Thyroid gland (tissue), 4 donors: ENCODE measurements around the gene SLC24A4.

Experiments used
- POLR2A ChIP-seq, 2 donors: fragments of 450-650 bp; IDR thresholded peaks; one replicate each; pipeline ENCODE4 v1.6.1; 2017; ENCODE audit warnings: antibody characterized with exemption in 2 of 2, mild to moderate bottlenecking in 2 of 2, moderate library complexity in 1 of 2
- TF ChIP-seq, protein P1 (sequence below), 6 experiments: fragments of 200-600 bp in 3 of 6; fragments of 450-650 bp in 3 of 6; sonication (generic) in 3 of 6; IDR thresholded peaks; one replicate each; pipeline ENCODE4 v1.5.1; 2016 to 2019; ENCODE audit warnings: antibody characterized with exemption in 6 of 6, mild to moderate bottlenecking in 2 of 6, inconsistent platforms in 1 of 6, moderate library complexity in 1 of 6

DNA sequence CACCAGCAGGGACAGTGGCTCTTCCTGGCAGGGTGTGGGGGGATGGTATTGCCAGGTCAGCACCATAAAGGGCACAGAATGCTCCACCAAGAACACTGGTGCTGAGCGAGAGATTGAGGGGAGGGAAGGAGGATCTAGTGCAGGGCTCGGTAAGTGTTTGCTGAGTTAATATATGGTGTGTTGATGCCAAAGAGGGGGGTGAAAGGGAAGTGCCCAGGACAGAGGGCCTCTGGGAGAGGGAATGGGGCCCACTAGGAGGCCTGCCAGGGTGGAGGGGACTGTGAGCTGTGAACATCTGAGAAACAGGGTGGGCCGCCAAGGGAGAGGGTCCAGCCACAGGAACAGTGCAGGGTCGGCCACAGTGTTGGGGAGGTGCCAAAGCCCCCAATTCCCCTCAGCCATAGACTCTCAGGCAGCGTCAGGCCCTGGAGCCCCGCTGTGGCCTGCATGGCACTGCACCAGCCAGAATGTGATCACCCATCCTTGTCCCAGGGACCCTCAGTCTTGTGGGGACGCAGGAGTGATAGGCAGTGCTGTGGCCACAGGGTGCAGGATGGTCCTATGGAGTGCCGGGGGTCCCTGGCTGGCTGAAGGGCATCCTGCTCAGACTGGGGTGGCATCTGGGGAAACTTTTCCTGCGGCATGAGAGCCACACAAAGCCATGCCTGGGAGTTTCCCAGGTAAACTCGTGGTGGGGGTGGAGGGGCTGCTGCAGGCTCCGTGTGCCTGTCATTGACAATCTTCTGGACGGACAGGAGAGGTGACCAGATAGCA, 202.5 kb downstream of the SLC24A4 start:
- TF ChIP-seq, protein P1, sequence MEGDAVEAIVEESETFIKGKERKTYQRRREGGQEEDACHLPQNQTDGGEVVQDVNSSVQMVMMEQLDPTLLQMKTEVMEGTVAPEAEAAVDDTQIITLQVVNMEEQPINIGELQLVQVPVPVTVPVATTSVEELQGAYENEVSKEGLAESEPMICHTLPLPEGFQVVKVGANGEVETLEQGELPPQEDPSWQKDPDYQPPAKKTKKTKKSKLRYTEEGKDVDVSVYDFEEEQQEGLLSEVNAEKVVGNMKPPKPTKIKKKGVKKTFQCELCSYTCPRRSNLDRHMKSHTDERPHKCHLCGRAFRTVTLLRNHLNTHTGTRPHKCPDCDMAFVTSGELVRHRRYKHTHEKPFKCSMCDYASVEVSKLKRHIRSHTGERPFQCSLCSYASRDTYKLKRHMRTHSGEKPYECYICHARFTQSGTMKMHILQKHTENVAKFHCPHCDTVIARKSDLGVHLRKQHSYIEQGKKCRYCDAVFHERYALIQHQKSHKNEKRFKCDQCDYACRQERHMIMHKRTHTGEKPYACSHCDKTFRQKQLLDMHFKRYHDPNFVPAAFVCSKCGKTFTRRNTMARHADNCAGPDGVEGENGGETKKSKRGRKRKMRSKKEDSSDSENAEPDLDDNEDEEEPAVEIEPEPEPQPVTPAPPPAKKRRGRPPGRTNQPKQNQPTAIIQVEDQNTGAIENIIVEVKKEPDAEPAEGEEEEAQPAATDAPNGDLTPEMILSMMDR (IDR thresholded peaks at IDR 0.05) = no peak
- no peak for TF ChIP-seq POLR2A (IDR thresholded peaks at IDR 0.05)
